Natural killer cell (primary cell): Measurements from ENCODE around the gene RPS19BP1. TPM values are rescaled to one million over a fixed set of nuclear protein-coding genes. Genes with fewer than 3 reads are reported as not detected.

ENCODE experiments used
- ATAC-seq, 3 donors: fragments of 150-1000 bp in 2 of 3; fragments of 200-7000 bp in 1 of 3; cut with Tn5 transposase; 1 replicate in 1 of 3; 2 replicates in 2 of 3; pipeline ENCODE4 v1.10.0; 2021; ENCODE audit warnings: mild to moderate bottlenecking in 2 of 3, moderate library complexity in 2 of 3
- DNase-seq, 2 donors: peaks; one replicate each; pipeline versions ENCODE4 v3.0.0 to v3.0.0-alpha.2; 2013 to 2021; ENCODE audit warnings: mixed read lengths in 1 of 2
- H3K27ac ChIP-seq: one replicate; pipeline ENCODE4 v1.5.1; 2013; ENCODE audit warnings: mild to moderate bottlenecking, low read length
- H3K27me3 ChIP-seq: one replicate; pipeline ENCODE4 v1.6.1; 2013; ENCODE audit warnings: low read length; ENCODE audit not compliant: control insufficient read depth, insufficient read depth
- H3K36me3 ChIP-seq: one replicate; pipeline ENCODE4 v1.6.1; 2013; ENCODE audit warnings: low read length; ENCODE audit not compliant: control insufficient read depth, insufficient read depth
- H3K4me1 ChIP-seq: one replicate; pipeline ENCODE4 v1.6.1; 2013; ENCODE audit warnings: low read length; ENCODE audit not compliant: control insufficient read depth, insufficient read depth
- H3K4me3 ChIP-seq: one replicate; pipeline ENCODE4 v1.5.1; 2013; ENCODE audit warnings: low read length
- H3K9me3 ChIP-seq: one replicate; pipeline ENCODE4 v1.6.1; 2013; ENCODE audit warnings: low read length; ENCODE audit not compliant: control insufficient read depth, insufficient read depth
- H3K27ac Mint-ChIP-seq, 2 donors: one replicate each; pipeline ENCODE4 v1.8.0; 2022; ENCODE audit warnings: mild to moderate bottlenecking in 2 of 2, mixed read lengths in 2 of 2, moderate library complexity in 1 of 2
- H3K27me3 Mint-ChIP-seq, 2 donors: one replicate each; pipeline ENCODE4 v1.8.0; 2022; ENCODE audit warnings: low read depth in 2 of 2, mixed read lengths in 2 of 2
- H3K36me3 Mint-ChIP-seq: one replicate; pipeline ENCODE4 v1.8.0; 2022; ENCODE audit warnings: mixed read lengths
- H3K4me1 Mint-ChIP-seq, 2 donors: one replicate each; pipeline ENCODE4 v1.8.0; 2022; ENCODE audit warnings: mixed read lengths in 2 of 2
- H3K4me3 Mint-ChIP-seq: one replicate; pipeline ENCODE4 v1.8.0; 2022; ENCODE audit warnings: mild to moderate bottlenecking, moderate library complexity, mixed read lengths
- H3K9me3 Mint-ChIP-seq, 2 donors: one replicate each; pipeline ENCODE4 v1.8.0; 2022; ENCODE audit warnings: mixed read lengths in 2 of 2
- WGBS: methylation state at CpG from one replicate; pipeline ENCODE4 v1.1.7; 2013; ENCODE audit warnings: missing lambda C conversion rate; ENCODE audit not compliant: insufficient coverage; 5-methylcytosine and 5-hydroxymethylcytosine counted together
- intact Hi-C: fragments of 100-400 bp; cut with micrococcal nuclease; formaldehyde crosslinking; loops from one replicate; pipeline ENCODE4 v1.14.2; 2022
- total RNA-seq, 4 donors: library from RNA; stranded (reverse); fragments of 120-200 nt in 1 of 4; gene quantifications; one replicate each; pipeline versions ENCODE4 v1.2.3 to v1.2.4, GENCODE V29; 2013 to 2022
- TF ChIP-seq, protein P1 (sequence below): fragments of 200-600 bp; IDR thresholded peaks from one replicate; pipeline ENCODE4 v1.8.0; 2022; ENCODE audit warnings: antibody characterized with exemption

RPS19BP1 gene
- total RNA-seq, 3 donors from 2014 or later (not counting 1 experiment from before 2014, with no cell fraction given) = 56.7 to 66.5 (median 61.3) TPM

DNA sequence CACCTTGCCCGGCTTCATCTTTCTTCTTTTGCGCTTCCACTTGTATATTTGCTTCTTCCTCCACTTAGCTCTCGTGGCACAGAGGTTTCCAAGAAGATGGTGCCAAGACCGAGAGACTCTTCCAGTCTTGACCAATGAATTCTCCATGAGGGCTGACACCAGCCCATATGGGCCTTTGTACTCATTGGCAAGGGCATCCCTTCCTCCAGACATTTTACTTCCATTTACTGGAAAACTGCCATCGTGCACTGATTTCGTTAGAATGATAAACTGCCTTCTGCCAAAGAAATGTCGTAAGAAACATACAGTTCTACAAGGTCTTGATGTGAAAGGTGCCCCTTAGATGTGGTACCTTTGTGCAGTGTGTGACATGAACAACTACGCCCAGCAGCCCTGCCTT is 35.1 kb downstream of the RPS19BP1 start:
- Histone ChIP-seq H3K4me3 (no peak overlapping the region), H3K27me3 (no peaks in the 10 kb centered on the region), H3K27ac (no peak overlapping the region), H3K36me3 (no peaks in the 10 kb centered on the region), H3K9me3 (no peaks in the 10 kb centered on the region), H3K4me1 (peaks cover 9% of the 10 kb centered on the region)
- H3K4me1 Mint-ChIP-seq = peaks cover 11 to 13% of the 10 kb centered on the region in 2 donors
- intact Hi-C loops = no loop called here
- no peaks in the 10 kb centered on the region for H3K27me3 Mint-ChIP-seq
- ATAC-seq = no peak
- DNase-seq = no peak
- no peaks in the 10 kb centered on the region for H3K9me3 Mint-ChIP-seq
- 94% methylated on average over 8 of the region's 8 CpGs for WGBS
- TF ChIP-seq, protein P1, sequence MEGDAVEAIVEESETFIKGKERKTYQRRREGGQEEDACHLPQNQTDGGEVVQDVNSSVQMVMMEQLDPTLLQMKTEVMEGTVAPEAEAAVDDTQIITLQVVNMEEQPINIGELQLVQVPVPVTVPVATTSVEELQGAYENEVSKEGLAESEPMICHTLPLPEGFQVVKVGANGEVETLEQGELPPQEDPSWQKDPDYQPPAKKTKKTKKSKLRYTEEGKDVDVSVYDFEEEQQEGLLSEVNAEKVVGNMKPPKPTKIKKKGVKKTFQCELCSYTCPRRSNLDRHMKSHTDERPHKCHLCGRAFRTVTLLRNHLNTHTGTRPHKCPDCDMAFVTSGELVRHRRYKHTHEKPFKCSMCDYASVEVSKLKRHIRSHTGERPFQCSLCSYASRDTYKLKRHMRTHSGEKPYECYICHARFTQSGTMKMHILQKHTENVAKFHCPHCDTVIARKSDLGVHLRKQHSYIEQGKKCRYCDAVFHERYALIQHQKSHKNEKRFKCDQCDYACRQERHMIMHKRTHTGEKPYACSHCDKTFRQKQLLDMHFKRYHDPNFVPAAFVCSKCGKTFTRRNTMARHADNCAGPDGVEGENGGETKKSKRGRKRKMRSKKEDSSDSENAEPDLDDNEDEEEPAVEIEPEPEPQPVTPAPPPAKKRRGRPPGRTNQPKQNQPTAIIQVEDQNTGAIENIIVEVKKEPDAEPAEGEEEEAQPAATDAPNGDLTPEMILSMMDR = no peak
- H3K36me3 Mint-ChIP-seq = no peaks in the 10 kb centered on the region
- H3K4me3 Mint-ChIP-seq = no peak overlapping the region
- no peak overlapping the region for H3K27ac Mint-ChIP-seq

DNA sequence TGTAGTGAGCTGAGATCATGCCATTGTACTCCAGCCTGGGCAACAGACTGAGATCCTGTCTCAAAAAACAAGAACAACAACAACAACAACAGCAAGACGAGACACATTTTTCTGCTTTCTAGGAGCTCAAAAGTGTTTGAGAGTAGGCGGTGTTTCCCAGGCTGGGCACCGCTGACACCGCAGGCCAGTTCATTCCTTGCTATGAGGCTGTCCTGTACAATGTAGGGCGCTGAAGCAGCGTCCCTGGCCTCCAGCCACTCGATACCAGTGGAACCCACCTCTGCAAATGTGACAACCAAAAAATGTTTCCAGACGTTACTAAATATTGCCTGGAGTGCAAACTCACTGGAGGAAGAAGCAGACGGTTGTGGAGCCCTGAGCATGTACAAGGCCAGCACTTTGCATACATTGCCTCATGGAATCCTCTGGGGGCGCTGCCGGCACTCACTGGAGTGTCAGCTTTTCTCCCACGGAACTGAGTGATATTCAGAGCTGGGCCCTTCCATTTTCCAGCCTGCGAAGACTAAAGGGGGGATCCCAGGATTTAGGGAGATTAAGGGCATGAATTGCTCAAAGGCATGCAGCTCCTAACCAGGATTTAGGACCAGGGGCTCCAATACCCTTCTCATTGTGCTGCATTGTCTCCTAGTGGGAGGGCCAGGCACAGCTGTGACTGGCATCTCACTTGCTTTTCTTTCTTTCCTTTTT is 36.3 kb downstream of the RPS19BP1 start:
- Mint-ChIP-seq H3K36me3 (no peaks in the 10 kb centered on the region), H3K27ac (no peak overlapping the region), H3K4me1 (peaks cover 0 to 2% of the 10 kb centered on the region in 2 donors), H3K9me3 (no peaks in the 10 kb centered on the region), H3K27me3 (no peaks in the 10 kb centered on the region), H3K4me3 (no peak overlapping the region)
- Histone ChIP-seq H3K27me3 (no peaks in the 10 kb centered on the region), H3K4me1 (peaks cover 1% of the 10 kb centered on the region), H3K36me3 (no peaks in the 10 kb centered on the region), H3K4me3 (no peak overlapping the region), H3K27ac (no peak overlapping the region), H3K9me3 (no peaks in the 10 kb centered on the region)
- peak; percentile 31 to 68 for DNase-seq
- intact Hi-C loops = no loop called here
- WGBS = 47% methylated on average over 13 of the region's 13 CpGs
- peak; percentile 70 to 82 (median 77) for ATAC-seq
- TF ChIP-seq, protein P1 = peak; percentile 50

DNA sequence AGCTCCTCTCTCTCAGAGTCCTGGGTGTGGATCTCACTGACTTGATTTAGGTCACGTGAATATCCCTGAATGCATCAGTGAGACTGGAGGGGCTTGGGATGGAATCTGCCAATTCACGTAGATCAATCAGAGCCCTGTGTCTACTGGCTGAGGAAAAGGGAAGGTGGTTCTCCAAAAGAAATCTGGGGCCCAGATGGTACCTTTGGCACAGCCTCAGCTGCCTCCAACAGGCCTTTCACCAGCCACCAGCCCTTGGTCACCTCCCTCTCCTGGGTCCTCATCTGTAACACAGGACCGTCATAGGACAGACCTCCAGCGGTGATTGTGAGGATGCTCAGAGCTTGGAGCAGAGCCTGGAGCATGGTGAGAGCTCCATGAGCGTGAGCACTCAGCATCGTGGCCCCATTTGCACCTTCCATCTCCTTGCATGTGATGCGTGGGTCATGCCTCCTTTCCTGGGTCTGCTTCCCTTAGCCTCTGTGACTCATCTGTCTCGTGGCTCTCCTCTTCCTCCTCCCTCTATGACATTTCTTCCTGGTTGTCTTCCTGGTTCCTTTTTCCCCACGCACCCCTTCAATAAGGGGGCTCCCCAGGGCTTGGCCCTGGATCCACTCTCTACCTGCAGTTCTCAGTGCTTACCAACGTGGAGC is 38.0 kb downstream of the RPS19BP1 start:
- Mint-ChIP-seq H3K36me3 (no peaks in the 10 kb centered on the region), H3K27me3 (no peaks in the 10 kb centered on the region), H3K27ac (no peak overlapping the region), H3K9me3 (no peaks in the 10 kb centered on the region), H3K4me3 (no peak overlapping the region), H3K4me1 (peaks cover 6 to 7% of the 10 kb centered on the region in 2 donors)
- peaks cover 5% of the 10 kb centered on the region for H3K4me1 ChIP-seq
- no peaks in the 10 kb centered on the region for H3K9me3 ChIP-seq
- no peaks in the 10 kb centered on the region for H3K36me3 ChIP-seq
- TF ChIP-seq, protein P1 = no peak
- ATAC-seq (no peak), DNase-seq (no peak)
- intact Hi-C loops = loop anchor here (1.0 kb wide), 1 partner anchor 35 kb away; no protein-coding TSS in a partner anchor
- 88% methylated on average over 10 of the region's 10 CpGs for WGBS
- no peak overlapping the region for H3K27ac ChIP-seq
- no peaks in the 10 kb centered on the region for H3K27me3 ChIP-seq
- no peak overlapping the region for H3K4me3 ChIP-seq
